K562 (cell line): ENCODE measurements around the gene SLC2A8.

ENCODE experiments used
- ARID3B ChIP-seq: fragments of 250-450 bp; sonication (Bioruptor Pico); IDR thresholded peaks from 2 replicates; pipeline ENCODE4 v1.4.0; 2020; ENCODE audit warnings: borderline replicate concordance
- ESRRA ChIP-seq: fragments of 450-650 bp; IDR thresholded peaks from 2 replicates; pipeline ENCODE4 v1.6.1; 2014; ENCODE audit warnings: low read depth, mild to moderate bottlenecking, moderate library complexity, borderline replicate concordance
- FIP1L1 ChIP-seq: fragments of 200-400 bp; formaldehyde crosslinking; IDR thresholded peaks from 2 replicates; pipeline ENCODE4 v1.6.1; 2018; ENCODE audit warnings: mild to moderate bottlenecking, low read depth, low read length; ENCODE audit not compliant: poor library complexity, severe bottlenecking
- FOSL1 ChIP-seq: fragments of 200-800 bp; sonication (Bioruptor generic); conservative IDR thresholded peaks from 2 replicates; pipeline ENCODE4 v1.6.1; 2016; ENCODE audit warnings: missing genetic modification characterization, missing compliant biosample characterization
- POLR2A ChIP-seq: fragments of 450-650 bp; conservative IDR thresholded peaks from 2 replicates; pipeline ENCODE4 v1.6.1; 2016
- PTBP1 ChIP-seq: fragments of 200-400 bp; formaldehyde crosslinking; IDR thresholded peaks from 2 replicates; pipeline ENCODE4 v1.6.1; 2017; ENCODE audit warnings: low read depth, low read length
- ZNF175 ChIP-seq: fragments of 200-800 bp; sonication (Bioruptor generic); IDR thresholded peaks from 2 replicates; pipeline ENCODE4 v1.6.1; 2016; ENCODE audit warnings: low read depth, mild to moderate bottlenecking, missing genetic modification characterization, missing compliant biosample characterization

GRCh38 chr9:127419348-127419747 lies 22.4 kb downstream of the SLC2A8 start:
- no peak for TF ChIP-seq FOSL1
- no peak for TF ChIP-seq POLR2A
- no peak for TF ChIP-seq ZNF175 (CRISPR knock-in tag)
- TF ChIP-seq ESRRA = no peak
- no peak for TF ChIP-seq PTBP1
- no peak for TF ChIP-seq FIP1L1
- no peak for TF ChIP-seq ARID3B (CRISPR knock-in tag)
